KOPT-K1 (cell line): Measurements from ENCODE around the gene EIF3M.
A peak's percentile ranks its signal among the peaks of the same experiment; 100 is the strongest.

Experiments used
- H3K27ac ChIP-seq: fragments of 200-600 bp; sonication (generic); 2 replicates; pipeline ENCODE4 v1.5.1; 2016; ENCODE audit warnings: antibody characterized with exemption, mild to moderate bottlenecking, low read depth, low read length; ENCODE audit not compliant: poor library complexity, severe bottlenecking
- H3K36me3 ChIP-seq: fragments of 200-600 bp; sonication (generic); 2 replicates; pipeline ENCODE4 v1.5.1; 2017; ENCODE audit warnings: antibody characterized with exemption, mild to moderate bottlenecking, low read length, moderate library complexity; ENCODE audit not compliant: insufficient read depth
- H3K9me3 ChIP-seq: fragments of 200-600 bp; sonication (generic); 2 replicates; pipeline ENCODE4 v1.5.1; 2017; ENCODE audit warnings: antibody characterized with exemption, low read length, mild to moderate bottlenecking; ENCODE audit not compliant: insufficient read depth, poor library complexity, severe bottlenecking

EIF3M gene

GRCh38 chr11:32583459-32584271 lies at the start of gene EIF3M:
TSS of gene EIF3M (plus strand) at chr11:32583831. CDS start at chr11:32583888, 57 bp downstream.
- peak within 1 kb of the TSS; percentile 82 for H3K27ac ChIP-seq
- no peaks in the 10 kb centered on the region for H3K9me3 ChIP-seq
- H3K36me3 ChIP-seq, result peaks cover 33% of the 10 kb centered on the region

DNA sequence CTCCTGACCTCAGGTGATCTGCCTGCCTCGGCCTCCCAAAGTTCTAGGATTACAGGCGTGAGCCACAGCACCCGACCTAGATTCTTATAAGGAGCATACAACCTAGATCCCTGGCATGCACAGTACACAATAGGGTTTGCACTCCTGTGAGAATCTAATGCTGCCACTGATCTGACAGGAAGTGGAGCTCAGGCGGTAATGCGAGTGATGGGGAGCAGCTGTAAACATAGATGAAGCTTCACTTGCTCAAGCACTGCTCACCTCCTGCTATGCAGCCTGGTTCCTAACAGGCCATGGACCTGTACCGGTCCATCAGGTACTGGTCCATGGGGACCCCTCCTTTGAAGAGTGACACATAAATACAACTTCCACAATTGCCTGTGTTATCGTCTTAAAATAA lies 44.8 kb upstream of the EIF3M start:
- no peaks in the 10 kb centered on the region for H3K36me3 ChIP-seq
- no peak overlapping the region for H3K27ac ChIP-seq

GRCh38 chr11:32549611-32550187 lies 33.9 kb upstream of the EIF3M start:
- Histone ChIP-seq H3K36me3 (no peaks in the 10 kb centered on the region), H3K9me3 (peaks cover 3% of the 10 kb centered on the region), H3K27ac (no peak overlapping the region)

More for the DNA sequence above, 44.8 kb upstream of the EIF3M start:
- peaks cover 5% of the 10 kb centered on the region for H3K9me3 ChIP-seq

GRCh38 chr11:32550207-32550606 lies 33.4 kb upstream of the EIF3M start:
- Histone ChIP-seq H3K36me3 (no peaks in the 10 kb centered on the region), H3K27ac (no peak overlapping the region), H3K9me3 (peaks cover 3% of the 10 kb centered on the region)

DNA sequence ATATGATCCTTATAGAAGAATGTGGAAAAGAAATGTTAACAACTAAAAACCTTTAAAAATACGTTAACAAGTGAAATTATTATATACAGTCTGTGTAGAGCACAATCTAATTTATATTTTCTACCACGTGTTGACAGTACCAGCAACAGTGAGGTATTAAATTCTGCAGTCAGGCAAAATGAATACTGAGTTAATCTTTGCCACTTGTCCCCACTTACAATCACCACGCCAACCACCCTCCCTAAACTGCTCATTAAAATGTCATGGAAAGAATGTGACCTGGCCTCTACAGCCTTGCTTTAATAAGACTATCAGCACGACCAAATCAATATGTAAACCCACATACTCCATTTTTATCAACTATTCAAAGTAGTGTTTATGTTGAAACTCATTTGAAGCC lies 28.5 kb upstream of the EIF3M start:
- Histone ChIP-seq H3K36me3 (no peaks in the 10 kb centered on the region), H3K27ac (no peak overlapping the region), H3K9me3 (no peaks in the 10 kb centered on the region)

GRCh38 chr11:32555895-32556294 lies 27.7 kb upstream of the EIF3M start:
- no peak overlapping the region for H3K27ac ChIP-seq
- H3K9me3 ChIP-seq, result no peaks in the 10 kb centered on the region
- H3K36me3 ChIP-seq, result no peaks in the 10 kb centered on the region

DNA sequence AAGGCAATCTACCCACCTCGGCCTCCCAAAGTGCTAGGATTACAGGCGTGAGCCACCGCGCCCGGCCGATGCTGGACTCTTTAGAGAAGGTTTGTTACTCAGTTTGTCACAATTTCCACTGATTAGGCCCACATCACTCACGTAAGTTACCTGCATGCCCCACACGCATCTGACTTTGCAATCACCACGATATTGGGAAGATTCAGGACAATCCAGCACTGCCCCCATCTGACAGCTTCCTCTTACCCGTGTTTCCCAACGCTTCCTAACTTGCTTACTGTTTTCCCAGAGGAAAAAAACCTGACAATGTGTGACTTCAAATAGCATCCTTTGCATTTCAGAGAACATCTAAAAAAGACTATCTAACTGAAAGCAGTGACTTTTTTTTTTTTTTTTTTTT lies 21.8 kb upstream of the EIF3M start:
- no peaks in the 10 kb centered on the region for H3K9me3 ChIP-seq
- H3K27ac ChIP-seq, result no peak overlapping the region
- no peaks in the 10 kb centered on the region for H3K36me3 ChIP-seq

DNA sequence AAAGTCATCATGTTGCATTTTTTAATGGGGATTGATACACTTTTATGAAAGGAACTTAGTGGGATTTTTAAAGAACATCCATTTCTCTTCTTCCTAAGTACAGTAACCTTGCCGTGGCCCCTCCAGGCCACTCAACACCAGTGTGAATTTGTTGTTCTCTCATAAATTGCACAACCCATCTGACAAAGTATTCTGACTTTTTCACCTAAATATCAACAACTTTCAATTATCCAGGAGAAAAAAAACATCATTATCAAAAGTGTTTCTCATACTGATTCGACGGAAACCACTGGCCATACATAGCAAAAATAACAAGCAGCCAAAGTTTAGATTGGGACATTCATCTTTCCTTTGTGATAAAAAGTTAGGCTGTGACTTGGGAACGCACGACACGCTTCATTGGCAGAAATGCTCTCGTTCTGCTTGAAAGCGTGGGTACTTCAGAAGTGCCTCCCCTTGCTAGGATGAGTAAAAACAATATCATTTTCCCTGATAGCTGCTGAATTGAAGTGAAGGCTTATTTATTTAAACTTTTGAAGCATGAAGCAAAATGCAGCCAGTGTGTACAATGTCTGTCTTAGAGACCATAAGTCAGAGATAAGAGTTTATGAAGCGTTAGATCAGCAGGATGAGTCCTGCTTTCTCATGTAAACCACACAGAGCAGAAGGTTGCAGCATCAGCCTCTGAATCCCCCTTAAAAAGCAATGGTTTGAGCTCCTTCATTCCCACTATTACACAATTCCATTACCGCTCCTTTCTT lies 20.6 kb upstream of the EIF3M start:
- Histone ChIP-seq H3K27ac (no peak overlapping the region), H3K36me3 (no peaks in the 10 kb centered on the region), H3K9me3 (no peaks in the 10 kb centered on the region)

DNA sequence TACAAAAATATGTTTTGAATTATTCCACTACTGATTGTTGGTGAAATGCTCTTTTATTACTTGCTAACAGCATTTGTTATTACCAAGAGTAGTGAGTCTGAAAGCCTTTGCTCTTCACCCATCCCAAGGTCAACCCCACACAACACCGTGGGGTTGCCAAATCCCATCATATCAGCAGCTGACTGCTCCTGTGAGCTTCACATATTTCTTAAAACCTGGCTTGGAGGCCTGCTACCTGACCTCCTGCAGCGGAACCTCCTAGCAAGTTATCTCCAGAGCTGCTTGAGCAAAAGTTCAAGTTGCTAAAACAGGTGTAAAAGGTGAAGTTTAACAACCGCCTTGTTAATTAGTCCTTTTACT lies 20.1 kb upstream of the EIF3M start:
- no peak overlapping the region for H3K27ac ChIP-seq
- no peaks in the 10 kb centered on the region for H3K9me3 ChIP-seq
- H3K36me3 ChIP-seq, result no peaks in the 10 kb centered on the region

GRCh38 chr11:32566517-32566916 lies 17.1 kb upstream of the EIF3M start:
- Histone ChIP-seq H3K9me3 (no peaks in the 10 kb centered on the region), H3K36me3 (no peaks in the 10 kb centered on the region), H3K27ac (peak overlapping the region; percentile 3)

DNA sequence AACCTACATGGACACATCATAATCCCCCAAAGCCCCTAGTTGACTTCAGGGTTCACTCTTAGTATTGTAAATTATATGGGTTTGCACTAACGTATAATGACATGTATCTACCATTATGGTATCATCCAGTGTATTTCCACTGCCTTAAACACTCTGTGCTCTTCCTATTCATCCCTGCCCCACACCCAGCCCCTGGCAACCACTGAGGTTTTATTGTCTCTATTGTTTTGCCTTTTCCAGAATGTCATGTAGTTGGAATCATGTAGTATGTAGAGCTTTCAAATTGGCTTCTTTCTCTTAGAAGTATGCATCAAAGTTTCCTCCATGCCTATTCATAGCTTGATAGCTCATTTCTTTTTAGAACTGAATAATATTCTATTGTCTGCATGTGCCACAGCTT lies 16.5 kb upstream of the EIF3M start:
- Histone ChIP-seq H3K36me3 (no peaks in the 10 kb centered on the region), H3K9me3 (no peaks in the 10 kb centered on the region), H3K27ac (no peak overlapping the region)

GRCh38 chr11:32569313-32569881 lies 14.2 kb upstream of the EIF3M start:
- Histone ChIP-seq H3K36me3 (no peaks in the 10 kb centered on the region), H3K9me3 (no peaks in the 10 kb centered on the region), H3K27ac (no peak overlapping the region)

GRCh38 chr11:32571039-32571438 lies 12.6 kb upstream of the EIF3M start:
- Histone ChIP-seq H3K9me3 (no peaks in the 10 kb centered on the region), H3K27ac (peak overlapping the region; percentile 59), H3K36me3 (no peaks in the 10 kb centered on the region)

GRCh38 chr11:32573228-32573627 lies 10.4 kb upstream of the EIF3M start:
- Histone ChIP-seq H3K9me3 (no peaks in the 10 kb centered on the region), H3K27ac (peak overlapping the region; percentile 59), H3K36me3 (no peaks in the 10 kb centered on the region)

- Histone ChIP-seq H3K9me3 (no peaks in the 10 kb centered on the region), H3K36me3 (no peaks in the 10 kb centered on the region), H3K27ac (no peak overlapping the region)
Measured at GRCh38 chr11:32574421-32574820, 9.2 kb upstream of the EIF3M start.
